Glutamatergic neuron (in vitro differentiated cells): Measurements from ENCODE around the gene PRDX6. TPM values are rescaled to one million over a fixed set of nuclear protein-coding genes. Genes with fewer than 3 reads are reported as not detected.

ENCODE experiments used
- DNase-seq: peaks from one replicate; pipeline ENCODE4 v3.0.0; 2022
- H3K27ac Mint-ChIP-seq: one replicate; pipeline ENCODE4 v1.8.0; 2020; ENCODE audit warnings: mild to moderate bottlenecking, mixed read lengths, inconsistent platforms; ENCODE audit not compliant: unreplicated experiment
- H3K27me3 Mint-ChIP-seq: one replicate; pipeline ENCODE4 v1.8.0; 2020; ENCODE audit warnings: mild to moderate bottlenecking, moderate library complexity, mixed read lengths, inconsistent platforms; ENCODE audit not compliant: unreplicated experiment
- H3K36me3 Mint-ChIP-seq: one replicate; pipeline ENCODE4 v1.8.0; 2020; ENCODE audit warnings: mild to moderate bottlenecking, mixed read lengths, inconsistent platforms; ENCODE audit not compliant: unreplicated experiment
- H3K4me1 Mint-ChIP-seq: one replicate; pipeline ENCODE4 v1.8.0; 2020; ENCODE audit warnings: mild to moderate bottlenecking, low read depth, mixed read lengths, inconsistent platforms; ENCODE audit not compliant: unreplicated experiment
- H3K4me3 Mint-ChIP-seq: one replicate; pipeline ENCODE4 v1.8.0; 2020; ENCODE audit warnings: mild to moderate bottlenecking, mixed read lengths, inconsistent platforms; ENCODE audit not compliant: unreplicated experiment
- H3K9me3 Mint-ChIP-seq: one replicate; pipeline ENCODE4 v1.8.0; 2020; ENCODE audit warnings: mild to moderate bottlenecking, moderate library complexity, mixed read lengths, inconsistent platforms; ENCODE audit not compliant: unreplicated experiment
- total RNA-seq: library from RNA; stranded (reverse); fragmentation: NEBNext Ultra II Directional; extraction: Animal tissue kit (Norgen Biotek cat#: 25700); gene quantifications from one replicate; pipeline ENCODE4 v1.2.1, GENCODE V29; 2021; ENCODE audit not compliant: unreplicated experiment
- TF ChIP-seq, protein P1 (sequence below): fragments of 200-600 bp; sonication (generic); IDR thresholded peaks from one replicate; pipeline ENCODE4 v1.5.0; 2021; ENCODE audit not compliant: partially characterized antibody, unreplicated experiment

The PRDX6 gene
- total RNA-seq, 1 donor from 2014 or later = 29.3 TPM

GRCh38 chr1:173432331-173432730, 44.8 kb upstream of the PRDX6 start:
- TF ChIP-seq, protein P1, sequence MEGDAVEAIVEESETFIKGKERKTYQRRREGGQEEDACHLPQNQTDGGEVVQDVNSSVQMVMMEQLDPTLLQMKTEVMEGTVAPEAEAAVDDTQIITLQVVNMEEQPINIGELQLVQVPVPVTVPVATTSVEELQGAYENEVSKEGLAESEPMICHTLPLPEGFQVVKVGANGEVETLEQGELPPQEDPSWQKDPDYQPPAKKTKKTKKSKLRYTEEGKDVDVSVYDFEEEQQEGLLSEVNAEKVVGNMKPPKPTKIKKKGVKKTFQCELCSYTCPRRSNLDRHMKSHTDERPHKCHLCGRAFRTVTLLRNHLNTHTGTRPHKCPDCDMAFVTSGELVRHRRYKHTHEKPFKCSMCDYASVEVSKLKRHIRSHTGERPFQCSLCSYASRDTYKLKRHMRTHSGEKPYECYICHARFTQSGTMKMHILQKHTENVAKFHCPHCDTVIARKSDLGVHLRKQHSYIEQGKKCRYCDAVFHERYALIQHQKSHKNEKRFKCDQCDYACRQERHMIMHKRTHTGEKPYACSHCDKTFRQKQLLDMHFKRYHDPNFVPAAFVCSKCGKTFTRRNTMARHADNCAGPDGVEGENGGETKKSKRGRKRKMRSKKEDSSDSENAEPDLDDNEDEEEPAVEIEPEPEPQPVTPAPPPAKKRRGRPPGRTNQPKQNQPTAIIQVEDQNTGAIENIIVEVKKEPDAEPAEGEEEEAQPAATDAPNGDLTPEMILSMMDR = no peak
- Mint-ChIP-seq H3K27me3 (peaks cover 2% of the 10 kb centered on the region), H3K27ac (no peak overlapping the region), H3K36me3 (no peaks in the 10 kb centered on the region), H3K4me3 (no peak overlapping the region), H3K9me3 (peaks cover 1% of the 10 kb centered on the region), H3K4me1 (peaks cover 16% of the 10 kb centered on the region)
- DNase-seq = no peak

- TF ChIP-seq, protein P1 = no peak
- Mint-ChIP-seq H3K27ac (no peak overlapping the region), H3K9me3 (peaks cover 1% of the 10 kb centered on the region), H3K36me3 (no peaks in the 10 kb centered on the region), H3K27me3 (peaks cover 2% of the 10 kb centered on the region), H3K4me3 (no peak overlapping the region), H3K4me1 (peaks cover 16% of the 10 kb centered on the region)
- no peak for DNase-seq
Observed at GRCh38 chr1:173433751-173434326, 43.3 kb upstream of the PRDX6 start.

DNA sequence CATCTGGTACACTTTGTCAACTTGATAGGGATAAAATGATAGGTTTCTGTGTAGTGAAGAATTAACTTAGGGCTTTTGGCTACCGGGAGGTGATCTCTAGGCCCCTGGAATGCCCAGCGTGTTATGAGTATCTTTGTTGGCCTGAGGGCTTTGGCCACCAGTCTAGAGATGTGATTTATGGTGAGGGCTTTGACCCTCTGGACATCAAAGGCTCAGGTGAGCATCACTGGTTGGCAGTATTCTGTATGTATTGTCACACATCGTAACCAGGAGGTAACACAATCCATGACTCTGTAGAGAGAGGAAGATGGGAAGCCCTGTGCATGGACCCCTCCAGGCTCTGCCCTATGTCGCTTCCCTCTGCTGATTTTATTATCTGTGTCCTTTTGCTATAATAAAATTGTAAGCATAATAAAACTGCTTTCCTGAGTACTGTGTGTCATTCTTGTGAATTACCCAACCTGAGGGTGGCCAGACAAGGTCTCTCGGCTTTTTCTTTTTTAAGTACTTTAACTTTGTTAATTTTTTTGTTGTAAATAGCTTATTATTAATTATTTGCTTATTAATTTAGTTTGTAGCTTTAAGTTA, 40.2 kb upstream of the PRDX6 start:
- Mint-ChIP-seq H3K9me3 (no peaks in the 10 kb centered on the region), H3K27ac (no peak overlapping the region), H3K4me3 (no peak overlapping the region), H3K27me3 (no peaks in the 10 kb centered on the region), H3K36me3 (no peaks in the 10 kb centered on the region), H3K4me1 (no peaks in the 10 kb centered on the region)
- TF ChIP-seq, protein P1 = no peak
- no peak for DNase-seq

DNA sequence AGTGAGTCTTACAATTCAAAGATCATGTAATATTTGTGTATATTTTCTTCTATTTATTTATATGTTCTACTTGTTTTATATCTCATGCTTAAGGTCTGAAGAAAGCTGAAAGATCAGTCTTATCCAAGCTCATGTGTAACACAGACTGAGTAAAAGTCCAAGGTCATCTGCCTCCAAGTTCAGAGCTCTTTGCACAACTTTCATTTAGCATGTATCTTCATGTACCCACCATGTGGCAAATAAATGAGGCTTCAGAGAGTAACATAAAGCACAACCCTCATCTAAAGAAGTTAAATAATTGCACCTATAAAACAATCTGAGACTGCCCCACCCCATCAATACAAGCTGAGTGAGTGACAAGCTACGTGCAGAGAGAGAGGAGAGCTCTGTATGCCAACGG, 38.5 kb upstream of the PRDX6 start:
- H3K9me3 Mint-ChIP-seq = peaks cover 2% of the 10 kb centered on the region
- no peak overlapping the region for H3K27ac Mint-ChIP-seq
- no peak for DNase-seq
- no peaks in the 10 kb centered on the region for H3K27me3 Mint-ChIP-seq
- no peaks in the 10 kb centered on the region for H3K36me3 Mint-ChIP-seq
- H3K4me1 Mint-ChIP-seq = no peaks in the 10 kb centered on the region
- TF ChIP-seq, protein P1 = no peak
- no peak overlapping the region for H3K4me3 Mint-ChIP-seq

DNA sequence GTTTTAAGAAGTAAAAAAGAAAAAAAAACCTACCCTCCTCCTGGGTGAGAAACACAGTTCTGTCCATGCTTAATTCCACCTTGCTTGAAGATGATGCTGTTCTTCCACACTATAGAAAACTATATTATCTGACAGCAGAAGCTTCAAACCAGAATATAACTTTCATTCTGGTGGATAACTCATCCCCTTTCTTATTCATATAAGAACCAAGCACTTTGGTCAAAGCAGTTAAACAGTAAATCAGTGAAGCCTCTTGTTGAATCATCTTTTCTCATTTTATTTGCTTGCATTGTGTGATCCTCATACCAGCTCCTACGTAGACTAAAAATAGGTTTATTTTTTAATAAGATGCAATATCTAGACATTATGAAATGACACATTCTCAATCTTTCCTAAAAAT, 36.7 kb upstream of the PRDX6 start:
- Mint-ChIP-seq H3K9me3 (peaks cover 2% of the 10 kb centered on the region), H3K27me3 (peaks cover 2% of the 10 kb centered on the region), H3K4me3 (no peak overlapping the region), H3K36me3 (no peaks in the 10 kb centered on the region), H3K4me1 (no peaks in the 10 kb centered on the region), H3K27ac (no peak overlapping the region)
- DNase-seq = no peak
- TF ChIP-seq, protein P1 = no peak
